Gastrocnemius medialis (tissue), 4 donors: ENCODE measurements around the gene LRRC40. TPM values are rescaled to one million over a fixed set of nuclear protein-coding genes. Genes with fewer than 3 reads are reported as not detected.
A peak's percentile ranks its signal among the peaks of the same experiment; 100 is the strongest.

Experiments used
- ATAC-seq, 2 donors: fragments of 150-250 bp; one replicate each; pipeline ENCODE4 v1.9.1; 2016
- DNase-seq, 2 donors: peaks; one replicate each; pipeline ENCODE4 v3.0.0-alpha.2; 2019
- H3K27ac ChIP-seq, 4 donors: fragments of 200-600 bp; sonication (generic); 1 replicate in 1 of 4; 2 replicates in 3 of 4; pipeline ENCODE4 v1.5.1; 2016 to 2018; ENCODE audit warnings: mild to moderate bottlenecking in 2 of 4, moderate library complexity in 1 of 4
- H3K27me3 ChIP-seq, 3 donors: fragments of 200-600 bp; sonication (generic) in 2 of 3; 1 replicate in 1 of 3; 2 replicates in 2 of 3; pipeline versions ENCODE4 v1.5.1 to v1.6.0; 2016 to 2019; ENCODE audit warnings: mild to moderate bottlenecking in 1 of 3, moderate library complexity in 1 of 3
- H3K36me3 ChIP-seq, 2 donors: fragments of 200-600 bp; sonication (generic) in 1 of 2; one replicate each; pipeline ENCODE4 v1.5.1; 2017 to 2018
- H3K4me1 ChIP-seq, 2 donors: fragments of 200-600 bp; sonication (generic) in 1 of 2; one replicate each; pipeline ENCODE4 v1.5.1; 2016 to 2017; ENCODE audit warnings: mild to moderate bottlenecking in 2 of 2
- H3K4me3 ChIP-seq, 4 donors: fragments of 200-600 bp; sonication (generic) in 3 of 4; 1 replicate in 1 of 4; 2 replicates in 3 of 4; pipeline ENCODE4 v1.5.1; 2016 to 2019; ENCODE audit warnings: mild to moderate bottlenecking in 2 of 4
- H3K9me3 ChIP-seq, 3 donors: fragments of 200-600 bp; sonication (generic) in 2 of 3; 1 replicate in 1 of 3; 2 replicates in 2 of 3; pipeline ENCODE4 v1.5.1; 2016 to 2019
- POLR2A ChIP-seq, 2 donors: fragments of 450-650 bp; IDR thresholded peaks; one replicate each; pipeline ENCODE4 v1.6.1; 2017; ENCODE audit warnings: antibody characterized with exemption in 2 of 2, mild to moderate bottlenecking in 2 of 2, moderate library complexity in 2 of 2
- in situ Hi-C, 4 donors: fragments of 200-750 bp; cut with MboI; loops; one replicate each; pipeline versions ENCODE4 v1.15.0 to v1.8.0; 2017; ENCODE audit warnings: low sequenced_read_pairs in 4 of 4
- intact Hi-C: fragments of 100-400 bp; cut with DNase I; formaldehyde crosslinking; loops from one replicate; pipeline ENCODE4 v1.15.1; 2023; ENCODE audit warnings: low total_unique reads
- total RNA-seq, 4 donors: library from RNA; depleted of rRNA; stranded (reverse); fragments of >200 nt; gene quantifications; one replicate each; pipeline versions ENCODE4 v1.1.0 to v1.2.3, GENCODE V29; 2016
- TF ChIP-seq, protein P1 (sequence below), 5 experiments: fragments of 450-650 bp in 3 of 5; fragments of 200-600 bp in 2 of 5; sonication (generic) in 2 of 5; IDR thresholded peaks in 4 of 5; conservative IDR thresholded peaks in 1 of 5; 1 replicate in 4 of 5; 2 replicates in 1 of 5; pipeline ENCODE4 v1.5.1; 2016 to 2019; ENCODE audit warnings: antibody characterized with exemption in 5 of 5, mild to moderate bottlenecking in 3 of 5, moderate library complexity in 3 of 5

The LRRC40 gene
- total RNA-seq, 4 donors from 2014 or later = 6.5 to 10.5 (median 9.3) TPM

DNA sequence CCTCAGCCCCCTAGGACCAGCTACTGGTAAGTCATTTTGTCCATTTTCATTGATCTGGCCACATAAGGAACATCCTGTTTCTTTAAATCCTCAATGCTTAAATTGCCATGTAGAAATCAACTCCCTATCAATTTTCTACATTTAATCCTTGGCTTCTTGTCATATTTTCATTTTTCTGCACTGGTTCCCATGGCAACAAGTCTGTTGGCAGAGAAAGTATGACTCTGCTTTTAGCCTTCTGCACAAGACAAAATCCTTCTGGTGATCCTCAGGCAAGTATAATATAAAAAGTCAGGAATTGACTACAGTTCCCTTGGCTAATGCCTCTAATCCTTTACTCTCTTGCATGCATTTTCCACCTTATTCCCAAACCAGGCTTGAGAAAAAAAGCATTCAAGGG, 65.0 kb downstream of the LRRC40 start:
- in situ Hi-C loops (no loop called here), intact Hi-C loops (no loop called here)
- Histone ChIP-seq H3K27ac (peak overlapping the region in 3 of 4 donors; percentile 17 to 47 (median 36)), H3K27me3 (no peaks in the 10 kb centered on the region), H3K4me3 (no peak overlapping the region), H3K4me1 (peaks cover 32 to 40% of the 10 kb centered on the region in 2 donors), H3K9me3 (no peaks in the 10 kb centered on the region), H3K36me3 (no peaks in the 10 kb centered on the region)
- no peak for DNase-seq
- TF ChIP-seq POLR2A (IDR thresholded peaks at IDR 0.05) = no peak
- TF ChIP-seq, protein P1, sequence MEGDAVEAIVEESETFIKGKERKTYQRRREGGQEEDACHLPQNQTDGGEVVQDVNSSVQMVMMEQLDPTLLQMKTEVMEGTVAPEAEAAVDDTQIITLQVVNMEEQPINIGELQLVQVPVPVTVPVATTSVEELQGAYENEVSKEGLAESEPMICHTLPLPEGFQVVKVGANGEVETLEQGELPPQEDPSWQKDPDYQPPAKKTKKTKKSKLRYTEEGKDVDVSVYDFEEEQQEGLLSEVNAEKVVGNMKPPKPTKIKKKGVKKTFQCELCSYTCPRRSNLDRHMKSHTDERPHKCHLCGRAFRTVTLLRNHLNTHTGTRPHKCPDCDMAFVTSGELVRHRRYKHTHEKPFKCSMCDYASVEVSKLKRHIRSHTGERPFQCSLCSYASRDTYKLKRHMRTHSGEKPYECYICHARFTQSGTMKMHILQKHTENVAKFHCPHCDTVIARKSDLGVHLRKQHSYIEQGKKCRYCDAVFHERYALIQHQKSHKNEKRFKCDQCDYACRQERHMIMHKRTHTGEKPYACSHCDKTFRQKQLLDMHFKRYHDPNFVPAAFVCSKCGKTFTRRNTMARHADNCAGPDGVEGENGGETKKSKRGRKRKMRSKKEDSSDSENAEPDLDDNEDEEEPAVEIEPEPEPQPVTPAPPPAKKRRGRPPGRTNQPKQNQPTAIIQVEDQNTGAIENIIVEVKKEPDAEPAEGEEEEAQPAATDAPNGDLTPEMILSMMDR (IDR thresholded peaks at IDR 0.05 in 4 of 5, conservative IDR thresholded peaks at IDR 0.05 in 1 of 5) = no peak
- no peak for ATAC-seq

DNA sequence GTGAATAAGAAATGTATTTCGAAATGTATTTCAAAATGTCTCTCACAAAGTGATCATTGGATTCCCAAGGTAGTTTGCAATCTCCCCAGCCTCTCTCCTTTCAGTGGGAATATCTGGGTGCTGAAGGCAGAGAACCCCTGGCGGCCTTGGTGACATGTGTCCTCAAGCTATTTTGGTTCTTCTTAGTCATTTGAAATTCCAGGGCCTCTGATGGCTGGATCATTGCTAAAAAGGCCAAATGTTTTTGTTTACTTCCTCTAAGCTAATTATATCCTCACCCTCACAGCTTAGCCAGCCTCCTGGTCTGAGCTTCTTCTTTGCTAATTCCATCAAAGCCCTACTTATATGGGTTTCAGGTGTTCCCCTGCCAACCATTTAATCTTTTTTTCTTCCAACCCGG, 71.2 kb downstream of the LRRC40 start:
- DNase-seq (peak; percentile 39 to 62), ATAC-seq (peak; percentile 96 to 98)
- intact Hi-C loops = loop anchor here (5.0 kb wide), 2 partner anchors 218 to 278 kb away; partner anchors contain the start of genes ANKRD13C and CTH
- peak overlapping the region; percentile 81 to 89 (median 84) for H3K27ac ChIP-seq
- H3K27me3 ChIP-seq = no peaks in the 10 kb centered on the region
- peaks cover 17 to 21% of the 10 kb centered on the region in 2 donors for H3K4me1 ChIP-seq
- no peak for TF ChIP-seq POLR2A (IDR thresholded peaks at IDR 0.05)
- TF ChIP-seq, protein P1 (IDR thresholded peaks at IDR 0.05 in 4 of 5, conservative IDR thresholded peaks at IDR 0.05 in 1 of 5) = no peak
- no peaks in the 10 kb centered on the region for H3K9me3 ChIP-seq
- H3K36me3 ChIP-seq = no peaks in the 10 kb centered on the region
- H3K4me3 ChIP-seq = no peak overlapping the region
- in situ Hi-C loops = loop anchor here (5.0 to 10.0 kb wide), 4 partner anchors 371 to 381 kb away; no protein-coding TSS in a partner anchor

DNA sequence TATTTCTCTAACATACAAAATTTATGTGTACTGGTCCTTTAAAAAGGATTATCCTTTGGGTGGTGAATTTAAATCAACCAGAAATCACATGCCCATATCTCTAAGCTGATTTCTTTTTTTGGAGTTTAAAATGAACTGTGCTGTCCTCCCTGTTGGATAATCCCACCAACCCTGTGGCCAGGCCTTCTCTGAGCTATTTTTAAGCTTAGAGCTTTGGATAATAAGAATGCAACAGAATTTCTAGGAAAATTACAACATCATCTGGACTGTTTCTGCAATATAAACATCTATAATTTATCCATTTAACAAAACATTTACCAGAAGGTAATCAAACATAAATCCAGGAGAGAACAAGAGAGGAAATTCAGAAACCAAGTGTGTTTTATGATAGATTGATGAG, 88.3 kb downstream of the LRRC40 start:
- H3K4me1 ChIP-seq = no peaks in the 10 kb centered on the region
- TF ChIP-seq, protein P1 (IDR thresholded peaks at IDR 0.05 in 4 of 5, conservative IDR thresholded peaks at IDR 0.05 in 1 of 5) = no peak
- TF ChIP-seq POLR2A (IDR thresholded peaks at IDR 0.05) = no peak
- no peaks in the 10 kb centered on the region for H3K27me3 ChIP-seq
- no peaks in the 10 kb centered on the region for H3K36me3 ChIP-seq
- ATAC-seq (no peak), DNase-seq (no peak)
- intact Hi-C loops (no loop called here), in situ Hi-C loops (no loop called here)
- H3K9me3 ChIP-seq = no peaks in the 10 kb centered on the region
- H3K27ac ChIP-seq = no peak overlapping the region
- H3K4me3 ChIP-seq = no peak overlapping the region

DNA sequence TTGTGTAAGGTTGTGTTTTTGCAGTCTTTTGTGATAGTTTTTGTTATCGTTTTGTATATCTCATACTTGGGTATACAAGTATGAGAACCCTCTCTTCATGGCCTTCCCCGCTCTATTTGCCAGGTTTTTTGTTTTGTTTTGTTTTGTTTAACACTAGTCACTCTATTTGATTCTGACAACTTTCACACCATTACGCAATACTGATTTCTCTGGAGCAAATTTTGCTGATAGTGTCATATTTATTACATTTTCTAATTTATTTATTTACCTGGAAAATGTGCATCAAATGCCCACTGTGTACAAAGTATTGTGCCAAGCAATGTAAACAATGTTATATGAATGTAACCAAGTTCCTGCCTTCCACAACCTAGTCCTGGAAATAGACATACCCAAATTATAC, 90.1 kb downstream of the LRRC40 start:
- Histone ChIP-seq H3K9me3 (no peaks in the 10 kb centered on the region), H3K36me3 (no peaks in the 10 kb centered on the region), H3K4me3 (no peak overlapping the region), H3K27ac (no peak overlapping the region), H3K4me1 (no peaks in the 10 kb centered on the region), H3K27me3 (no peaks in the 10 kb centered on the region)
- intact Hi-C loops (no loop called here), in situ Hi-C loops (no loop called here)
- DNase-seq (no peak), ATAC-seq (no peak)
- no peak for TF ChIP-seq POLR2A (IDR thresholded peaks at IDR 0.05)
- TF ChIP-seq, protein P1 (IDR thresholded peaks at IDR 0.05 in 4 of 5, conservative IDR thresholded peaks at IDR 0.05 in 1 of 5) = no peak

DNA sequence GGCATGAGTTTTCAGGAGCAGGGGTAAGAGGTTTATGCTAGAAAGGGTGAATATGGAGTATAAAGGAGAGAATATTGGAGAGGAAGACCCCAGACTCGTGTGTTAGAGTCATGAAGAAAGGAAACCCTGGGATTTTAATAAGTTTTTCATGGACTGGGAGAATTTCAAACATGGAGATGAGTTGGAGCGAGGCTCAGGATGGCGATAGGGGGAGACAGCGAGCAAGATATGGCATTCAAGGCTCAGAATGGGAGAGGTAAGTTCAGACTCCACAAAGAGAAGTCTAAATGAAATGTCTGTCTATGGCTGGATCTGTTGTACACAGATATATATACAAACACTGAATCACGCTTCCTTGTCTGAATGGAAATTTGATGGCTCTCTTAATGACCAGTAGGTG, 92.5 kb downstream of the LRRC40 start:
- intact Hi-C loops = no loop called here
- H3K4me3 ChIP-seq = no peak overlapping the region
- H3K27ac ChIP-seq = no peak overlapping the region
- no peak for TF ChIP-seq POLR2A (IDR thresholded peaks at IDR 0.05)
- in situ Hi-C loops = no loop called here
- DNase-seq (no peak), ATAC-seq (no peak)
- H3K36me3 ChIP-seq = no peaks in the 10 kb centered on the region
- H3K9me3 ChIP-seq = no peaks in the 10 kb centered on the region
- no peaks in the 10 kb centered on the region for H3K4me1 ChIP-seq
- no peaks in the 10 kb centered on the region for H3K27me3 ChIP-seq
